Middle frontal gyrus (tissue), 1 donor: ENCODE measurements around the gene CD247.

ENCODE experiments used
- DNase-seq: peaks from one replicate; pipeline ENCODE4 v3.0.0-alpha.2; 2015; ENCODE audit warnings: low spot score; ENCODE audit errors: extremely low spot score

Gene CD247

DNA sequence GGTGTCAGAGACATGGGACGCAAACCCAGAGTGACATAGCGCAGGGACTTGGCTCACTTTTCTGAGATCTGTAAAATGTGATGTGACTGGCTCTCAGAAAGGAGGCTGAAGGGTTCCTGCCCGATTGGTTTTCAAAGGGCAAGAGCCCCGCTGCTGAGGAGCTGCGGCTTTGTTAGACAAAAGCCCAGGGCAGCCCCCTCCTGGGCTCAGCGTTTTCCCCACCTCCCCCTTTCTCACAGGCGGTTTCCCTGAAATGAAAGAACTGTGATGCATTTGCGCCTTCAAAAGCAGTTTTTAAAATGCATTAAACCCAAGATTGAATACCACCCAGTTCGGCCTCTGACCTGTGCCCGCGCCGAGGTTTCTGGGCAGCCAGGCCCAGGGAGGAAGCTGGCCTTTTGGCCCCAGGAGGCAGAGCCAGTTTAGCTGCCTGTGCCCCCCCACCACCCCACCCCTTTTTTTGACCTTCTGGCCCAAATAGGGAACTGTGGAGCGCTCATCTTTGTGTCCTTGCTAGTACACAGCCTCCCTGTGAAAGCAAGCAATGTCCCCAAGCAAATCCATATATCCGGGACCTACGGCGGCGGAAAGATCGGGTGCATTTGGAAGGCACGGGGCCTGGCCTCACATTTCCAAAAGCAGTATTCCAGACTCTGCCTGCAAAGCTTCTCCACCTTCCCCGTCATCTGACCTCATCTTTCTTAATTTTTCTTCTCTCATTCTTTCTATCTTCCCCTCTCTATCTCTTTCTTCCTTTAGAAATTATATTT lies 28.6 kb downstream of the CD247 start:
- DNase-seq, result no peak

DNA sequence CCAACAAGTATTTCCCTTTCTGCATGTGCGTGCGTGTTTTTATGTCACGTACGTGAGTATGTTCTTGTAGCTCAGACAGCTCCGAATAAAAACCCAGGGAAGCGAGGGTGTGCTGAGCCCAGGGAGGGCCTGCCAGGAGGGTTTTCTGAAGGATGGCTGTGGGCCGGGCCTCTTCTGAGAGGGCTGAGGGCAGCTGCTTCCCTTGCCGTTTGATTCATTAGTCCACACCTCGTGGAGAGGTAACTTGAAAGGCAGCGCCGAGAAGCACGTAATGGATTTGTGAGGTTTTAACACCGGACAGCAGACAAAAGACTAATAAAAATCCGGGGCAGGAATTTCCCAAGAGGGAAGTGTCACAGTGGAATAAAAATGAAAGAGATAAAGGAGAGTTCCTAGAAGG lies 29.5 kb downstream of the CD247 start:
- no peak for DNase-seq

DNA sequence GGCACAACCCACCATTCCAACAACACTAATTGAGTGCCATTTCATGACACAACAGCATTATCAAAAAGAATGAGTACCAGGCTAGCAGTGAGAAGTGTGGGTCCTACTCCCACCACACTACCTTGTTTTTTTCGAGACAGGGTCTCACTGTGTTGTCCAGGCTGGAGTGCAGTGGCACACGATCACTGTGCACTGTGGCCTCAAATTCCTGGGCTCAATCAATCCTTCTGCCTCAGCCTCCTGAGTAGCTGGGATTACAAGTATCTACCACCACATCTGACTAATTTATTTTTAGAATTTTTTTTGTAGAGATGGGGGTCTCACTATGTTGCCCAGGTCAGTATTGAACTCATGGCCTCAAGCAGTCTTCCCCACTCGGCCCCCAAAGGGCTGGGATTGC lies 30.7 kb downstream of the CD247 start:
- no peak for DNase-seq

GRCh38 chr1:167486090-167486824 lies 32.1 kb downstream of the CD247 start:
- DNase-seq, result no peak

- DNase-seq, result no peak
Observed at GRCh38 chr1:167484726-167485502, 33.4 kb downstream of the CD247 start.

GRCh38 chr1:167483790-167484189 lies 34.5 kb downstream of the CD247 start:
- no peak for DNase-seq

DNA sequence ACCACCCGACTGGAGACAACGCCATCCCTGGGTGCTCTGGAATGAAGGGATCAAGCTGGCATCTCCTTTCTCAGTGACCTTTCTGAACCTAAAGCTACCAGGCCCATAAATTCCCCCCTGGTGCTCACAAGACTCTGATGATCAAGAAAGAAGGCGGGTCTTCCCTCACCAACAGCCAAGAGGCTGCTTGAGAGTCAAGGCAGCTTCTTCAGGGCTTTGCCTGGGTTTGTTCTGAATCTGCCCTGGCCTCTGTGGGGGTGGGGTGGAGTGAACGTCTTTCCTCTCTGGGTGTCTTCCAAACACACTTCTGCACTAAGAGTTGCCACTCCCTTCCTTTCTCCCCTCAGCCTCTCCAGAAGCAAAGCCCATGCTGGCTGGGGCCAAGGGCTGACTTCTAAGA lies 36.1 kb downstream of the CD247 start:
- DNase-seq, result no peak

DNA sequence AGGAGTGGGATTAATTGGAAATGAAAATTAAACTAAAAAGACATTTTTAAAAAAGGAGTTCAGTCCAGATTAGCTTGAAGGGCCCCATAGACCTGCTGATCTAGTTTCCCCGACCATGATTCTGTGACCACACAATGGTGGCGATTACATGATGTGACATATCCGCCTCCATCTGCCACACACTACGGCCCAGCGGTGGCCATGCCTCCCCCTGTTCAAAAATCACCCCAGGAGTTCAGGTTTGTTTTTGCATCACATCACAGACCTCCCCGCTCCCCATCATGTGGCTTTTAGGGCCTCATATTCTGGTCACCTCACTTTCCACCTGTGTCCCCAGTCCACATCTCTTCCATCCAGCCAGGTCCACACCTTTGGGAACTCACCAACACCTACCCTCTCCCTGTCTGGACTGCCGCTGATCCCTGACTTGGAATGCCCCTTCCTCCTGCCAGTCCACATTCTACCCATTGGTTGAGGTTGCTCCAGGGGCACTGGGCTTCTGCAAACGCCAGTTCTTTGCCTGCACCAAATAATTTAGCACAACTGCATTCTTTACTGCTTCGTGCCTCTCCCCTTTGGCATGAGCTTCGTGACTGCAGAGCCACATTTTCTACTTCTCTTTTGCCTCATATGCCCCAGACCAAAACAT lies 38.9 kb downstream of the CD247 start:
- no peak for DNase-seq

GRCh38 chr1:167477986-167478385 lies 40.3 kb downstream of the CD247 start:
- no peak for DNase-seq

GRCh38 chr1:167476061-167476460 lies 42.3 kb downstream of the CD247 start:
- no peak for DNase-seq

DNA sequence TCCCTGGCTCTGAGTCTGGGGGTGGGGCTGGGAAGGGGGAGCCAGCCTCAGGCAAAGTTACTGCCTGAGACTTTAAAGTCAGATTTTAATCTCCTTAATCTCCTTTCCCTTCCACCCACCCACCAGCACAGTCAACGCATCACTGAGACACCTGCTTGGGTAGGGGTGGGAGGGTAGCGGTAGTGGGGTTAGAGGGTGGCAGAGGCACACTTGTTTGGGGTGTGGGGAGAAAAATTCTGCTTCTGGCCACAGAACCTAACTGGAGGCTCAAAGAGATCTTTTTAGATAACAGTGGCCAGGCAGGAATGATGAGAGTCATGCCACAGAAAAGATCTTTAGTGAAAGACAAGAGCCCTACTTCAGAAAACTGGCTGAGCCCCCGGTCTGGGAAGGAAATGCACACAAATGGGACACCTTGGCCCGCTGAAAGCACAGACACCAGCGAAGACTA lies 44.1 kb downstream of the CD247 start:
- no peak for DNase-seq

DNA sequence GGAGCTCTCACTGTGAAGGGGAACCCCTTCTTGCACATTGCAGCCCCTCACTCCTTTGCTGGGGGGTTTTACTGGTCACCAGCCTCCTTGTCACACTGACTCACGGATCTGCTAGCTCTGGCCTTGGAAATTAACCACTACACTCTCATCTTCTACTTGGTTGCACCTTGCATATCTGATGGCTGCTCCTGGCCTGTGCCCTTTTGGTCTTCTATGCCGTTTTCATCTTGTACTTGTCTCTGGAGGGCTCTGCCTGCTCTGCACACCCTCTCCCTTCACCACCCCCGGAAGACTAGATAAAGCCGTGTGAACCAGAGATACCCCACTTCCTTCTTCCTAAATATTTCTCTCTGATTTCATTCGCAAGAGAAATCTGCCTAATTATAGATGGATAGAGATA lies 44.6 kb downstream of the CD247 start:
- no peak for DNase-seq

GRCh38 chr1:167472752-167473521 lies 45.4 kb downstream of the CD247 start:
- DNase-seq, result no peak

- no peak for DNase-seq
Observed at GRCh38 chr1:167471568-167471967, 46.8 kb downstream of the CD247 start.

GRCh38 chr1:167469280-167469965 lies 48.9 kb downstream of the CD247 start:
- no peak for DNase-seq

- no peak for DNase-seq
Observed at GRCh38 chr1:167467752-167468151, 50.6 kb downstream of the CD247 start.

DNA sequence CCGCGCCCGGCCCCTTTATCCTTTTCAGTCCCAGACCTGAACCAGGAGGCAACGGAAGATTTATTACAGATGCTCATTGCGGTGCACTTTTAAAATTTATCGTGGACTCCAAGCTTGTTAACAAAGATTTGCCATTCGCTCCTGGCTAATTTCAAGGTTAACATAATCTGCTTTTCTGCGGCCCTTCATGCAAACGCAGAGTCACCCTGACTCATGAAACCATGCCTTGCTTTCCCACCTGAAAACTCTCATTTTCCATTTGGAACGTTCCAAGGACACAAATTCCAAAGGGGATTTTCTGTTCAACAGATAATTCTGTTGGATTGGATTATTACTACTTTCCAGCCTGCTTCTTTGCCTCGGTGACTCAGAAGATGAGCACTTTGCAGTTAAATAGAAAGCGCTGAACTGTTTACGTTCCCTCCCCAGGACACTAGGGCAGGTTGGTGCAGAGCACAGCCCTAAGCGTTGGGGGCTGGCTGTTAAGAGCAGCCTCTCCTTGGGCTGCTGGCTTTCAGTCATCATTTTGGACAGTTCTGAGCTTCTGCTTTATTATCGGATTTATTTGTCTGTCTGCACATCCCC lies 51.1 kb downstream of the CD247 start:
- no peak for DNase-seq

GRCh38 chr1:167465743-167466142 lies 52.6 kb downstream of the CD247 start:
- DNase-seq, result no peak

DNA sequence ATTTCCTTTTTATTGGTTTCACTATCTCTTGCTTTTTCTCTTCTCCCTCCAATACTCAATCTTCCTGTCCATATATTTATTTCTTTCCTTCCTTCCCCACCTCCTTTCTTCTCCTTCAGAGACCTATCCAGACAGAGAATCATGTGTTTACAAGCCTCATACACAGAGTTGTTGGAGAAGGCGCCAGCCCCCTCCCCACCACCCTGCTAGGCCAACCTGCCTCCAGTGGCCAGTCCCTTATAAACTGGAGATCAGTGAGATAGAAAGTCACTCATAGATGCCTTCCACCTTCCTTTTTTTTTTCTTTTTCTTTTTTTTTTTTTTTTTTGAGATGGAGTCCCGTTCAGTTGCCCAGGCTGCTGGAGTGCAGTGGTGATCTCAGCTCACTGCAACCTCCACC lies 53.3 kb downstream of the CD247 start:
- DNase-seq, result no peak
